ENCODE data around the gene BMX.

The BMX gene

DNA sequence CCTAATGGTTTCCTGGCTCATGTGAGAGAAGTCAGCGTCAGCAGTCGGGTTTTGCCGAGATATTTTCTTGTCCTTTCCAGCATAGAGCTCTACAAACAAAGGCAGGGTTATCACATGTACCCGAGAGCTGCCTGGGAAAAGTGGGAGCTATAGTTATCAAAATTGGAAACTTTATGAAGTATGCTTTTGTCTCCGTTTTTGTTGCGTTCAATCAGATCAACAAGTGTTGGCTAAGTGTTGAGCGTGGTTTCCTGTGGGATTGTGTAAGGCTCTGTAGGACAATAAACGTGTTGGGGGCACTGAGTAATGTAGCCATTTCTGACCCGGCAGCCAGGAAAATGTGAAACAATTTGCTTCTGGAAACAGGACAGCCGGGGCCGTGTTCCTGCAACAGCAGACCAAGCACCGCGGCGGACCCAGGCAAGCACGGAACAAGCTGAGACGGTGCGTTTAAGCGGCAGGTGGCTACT, at the start of gene BMX:
TSS of gene BMX (plus strand) at position 311 of the 470 bp plus-strand sequence. CDS start 7,547 bp downstream, outside the sequence.
- Mint-ChIP-seq H3K4me1 (peaks cover 6% of the 10 kb centered on the region), H3K4me3 (no peak within 1 kb of the TSS), H3K36me3 (no peaks in the 10 kb centered on the region), H3K27me3 (peaks cover 8% of the 10 kb centered on the region), H3K27ac (no peak within 1 kb of the TSS), H3K9me3 (no peaks in the 10 kb centered on the region)
- ATAC-seq: no peak

DNA sequence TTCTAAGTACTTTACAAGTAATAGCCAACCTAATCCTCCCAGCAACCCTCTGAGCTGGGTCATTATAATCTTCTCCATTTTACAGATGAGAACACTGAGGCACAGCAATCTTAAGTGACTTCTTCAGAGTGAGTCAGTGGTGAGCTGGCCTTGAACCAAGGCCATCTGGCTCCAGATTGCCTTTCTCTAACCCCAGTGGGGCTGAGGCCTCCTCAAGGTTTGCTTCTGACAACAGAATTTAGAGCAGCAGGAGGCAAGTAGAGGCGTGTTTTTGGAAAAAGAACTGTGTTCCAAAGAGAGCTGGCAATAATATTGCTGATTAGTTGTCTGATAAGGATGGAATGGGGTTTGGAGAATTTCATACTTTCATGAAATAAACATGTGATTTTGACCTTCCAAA, 48.7 kb upstream of the BMX start:
- no peak overlapping the region for H3K27ac Mint-ChIP-seq
- no peaks in the 10 kb centered on the region for H3K27me3 Mint-ChIP-seq
- H3K4me3 Mint-ChIP-seq: no peak overlapping the region
- no peaks in the 10 kb centered on the region for H3K9me3 Mint-ChIP-seq
- peaks cover 4% of the 10 kb centered on the region for H3K36me3 Mint-ChIP-seq
- H3K4me1 Mint-ChIP-seq: no peaks in the 10 kb centered on the region
- no peak for ATAC-seq

DNA sequence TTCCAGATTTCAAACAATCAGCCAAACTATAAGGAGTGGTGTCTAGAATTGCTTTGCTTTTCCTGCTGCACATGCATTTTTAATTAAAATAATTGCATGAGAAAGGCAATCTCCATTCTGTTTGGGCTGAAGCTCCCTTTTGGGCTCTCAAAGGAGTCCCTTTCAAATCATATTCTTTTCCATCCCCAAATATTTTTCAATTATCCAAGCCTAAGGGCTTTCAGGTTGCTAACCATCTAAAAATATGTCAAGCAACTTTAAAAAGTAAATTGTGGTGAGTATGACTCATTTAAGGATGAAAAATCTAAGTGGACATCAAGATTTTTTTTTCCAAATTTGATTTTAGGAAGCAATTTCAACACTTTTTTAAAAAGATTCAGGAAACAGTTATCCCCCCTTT, 35.9 kb upstream of the BMX start:
- no peak overlapping the region for H3K27ac Mint-ChIP-seq
- ATAC-seq: no peak
- H3K27me3 Mint-ChIP-seq: no peaks in the 10 kb centered on the region
- no peak overlapping the region for H3K4me3 Mint-ChIP-seq
- peaks cover 7% of the 10 kb centered on the region for H3K4me1 Mint-ChIP-seq
- no peaks in the 10 kb centered on the region for H3K9me3 Mint-ChIP-seq
- H3K36me3 Mint-ChIP-seq: peaks cover 8% of the 10 kb centered on the region

DNA sequence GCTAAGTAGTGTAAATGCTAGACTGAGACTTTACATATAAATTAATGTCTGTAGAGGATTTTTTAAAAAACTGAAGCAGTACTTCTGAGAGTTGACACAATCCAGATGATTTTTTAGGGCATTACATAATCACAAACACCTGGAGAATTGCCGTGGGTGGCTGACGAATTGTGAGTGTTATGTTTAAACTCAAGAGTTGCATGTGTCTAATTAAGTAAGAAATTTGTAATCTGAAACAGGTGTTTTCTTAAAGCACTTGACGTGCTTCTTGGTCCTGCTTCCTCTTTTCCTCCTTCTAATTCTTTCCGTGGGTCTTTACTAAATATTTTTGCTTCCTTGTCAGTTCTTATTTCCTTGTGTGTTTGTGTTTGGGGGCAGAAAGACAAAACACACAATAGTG, 35.3 kb upstream of the BMX start:
- Mint-ChIP-seq H3K27me3 (no peaks in the 10 kb centered on the region), H3K9me3 (no peaks in the 10 kb centered on the region), H3K4me3 (no peak overlapping the region), H3K4me1 (peaks cover 7% of the 10 kb centered on the region), H3K27ac (peak overlapping the region; percentile 51), H3K36me3 (peaks cover 5% of the 10 kb centered on the region)
- peak; percentile 50 for ATAC-seq

DNA sequence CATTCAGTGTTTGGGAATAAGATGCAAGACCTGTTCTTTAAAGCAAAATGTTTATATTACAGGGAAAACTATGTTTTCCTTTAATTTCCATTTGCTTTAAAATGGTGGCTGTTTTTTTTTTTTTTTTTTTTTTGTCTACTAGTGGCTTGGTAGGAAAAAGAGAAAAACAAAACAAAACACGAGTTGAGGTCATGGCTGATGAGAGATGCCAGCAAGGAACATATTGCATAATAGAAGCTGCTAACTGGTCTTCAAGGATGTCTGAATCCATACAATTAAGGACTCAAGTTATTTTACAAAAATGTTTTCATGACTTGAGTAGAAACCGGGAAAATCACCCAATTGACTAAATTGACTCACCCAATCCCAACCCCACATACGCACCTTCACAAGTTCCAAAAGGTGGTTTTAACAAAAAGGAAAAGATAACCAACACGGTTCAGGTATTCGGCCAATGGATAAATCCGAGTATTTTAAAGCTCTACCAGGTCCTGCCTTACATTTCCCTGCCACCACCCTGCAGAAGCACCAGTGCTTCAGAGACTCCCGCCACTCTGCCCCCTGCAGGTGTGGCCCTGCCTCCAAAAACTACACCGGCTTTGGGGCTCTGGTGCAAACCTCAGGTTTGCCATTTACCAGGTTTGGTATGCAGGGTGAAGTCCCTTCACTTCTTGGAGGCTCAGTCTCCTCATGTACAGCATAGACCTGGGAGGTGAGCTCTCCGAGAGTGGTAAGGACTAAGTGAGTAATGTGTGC, 34.5 kb upstream of the BMX start:
- no peaks in the 10 kb centered on the region for H3K27me3 Mint-ChIP-seq
- ATAC-seq: no peak
- no peaks in the 10 kb centered on the region for H3K9me3 Mint-ChIP-seq
- peak overlapping the region; percentile 51 for H3K27ac Mint-ChIP-seq
- H3K36me3 Mint-ChIP-seq: no peaks in the 10 kb centered on the region
- peaks cover 7% of the 10 kb centered on the region for H3K4me1 Mint-ChIP-seq
- no peak overlapping the region for H3K4me3 Mint-ChIP-seq

GRCh38 chrX:15468036-15468435, 32.6 kb upstream of the BMX start:
- H3K36me3 Mint-ChIP-seq: no peaks in the 10 kb centered on the region
- H3K27me3 Mint-ChIP-seq: no peaks in the 10 kb centered on the region

GRCh38 chrX:15469613-15470012, 31.0 kb upstream of the BMX start:
- Mint-ChIP-seq H3K36me3 (no peaks in the 10 kb centered on the region), H3K4me3 (no peak overlapping the region), H3K9me3 (no peaks in the 10 kb centered on the region), H3K27me3 (no peaks in the 10 kb centered on the region), H3K4me1 (peaks cover 7% of the 10 kb centered on the region), H3K27ac (no peak overlapping the region)
- ATAC-seq: no peak

More at GRCh38 chrX:15468036-15468435, 32.6 kb upstream of the BMX start:
- Mint-ChIP-seq H3K9me3 (no peaks in the 10 kb centered on the region), H3K4me1 (peaks cover 7% of the 10 kb centered on the region), H3K27ac (no peak overlapping the region), H3K4me3 (no peak overlapping the region)
- no peak for ATAC-seq

GRCh38 chrX:15471028-15471427, 29.6 kb upstream of the BMX start:
- no peaks in the 10 kb centered on the region for H3K27me3 Mint-ChIP-seq
- H3K4me3 Mint-ChIP-seq: no peak overlapping the region
- H3K36me3 Mint-ChIP-seq: no peaks in the 10 kb centered on the region
- no peak overlapping the region for H3K27ac Mint-ChIP-seq
- H3K9me3 Mint-ChIP-seq: no peaks in the 10 kb centered on the region
- ATAC-seq: peak; percentile 67
- no peaks in the 10 kb centered on the region for H3K4me1 Mint-ChIP-seq

GRCh38 chrX:15472531-15472930, 28.1 kb upstream of the BMX start:
- H3K9me3 Mint-ChIP-seq: no peaks in the 10 kb centered on the region
- H3K27ac Mint-ChIP-seq: no peak overlapping the region
- H3K4me1 Mint-ChIP-seq: no peaks in the 10 kb centered on the region
- H3K27me3 Mint-ChIP-seq: no peaks in the 10 kb centered on the region
- H3K36me3 Mint-ChIP-seq: no peaks in the 10 kb centered on the region
- no peak overlapping the region for H3K4me3 Mint-ChIP-seq
- ATAC-seq: no peak

DNA sequence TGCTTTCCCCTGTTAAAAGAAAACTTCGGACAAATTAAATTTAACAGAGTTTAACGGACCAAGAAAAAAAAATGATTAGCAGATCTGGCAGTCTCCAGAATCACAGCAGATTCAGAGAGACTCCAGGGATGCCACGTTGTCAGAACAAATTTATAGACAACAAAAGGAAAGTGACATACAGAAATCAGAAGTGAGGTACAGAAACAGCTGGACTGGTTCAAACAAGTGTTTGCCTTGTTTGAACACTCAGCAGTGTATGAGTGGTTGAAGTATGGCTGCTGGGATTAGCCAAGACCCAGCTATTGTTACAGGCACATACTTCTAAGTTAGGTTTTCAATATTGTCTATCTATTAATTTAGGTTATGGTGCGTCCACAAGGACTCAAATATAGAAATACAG, 26.6 kb upstream of the BMX start:
- no peaks in the 10 kb centered on the region for H3K27me3 Mint-ChIP-seq
- H3K27ac Mint-ChIP-seq: no peak overlapping the region
- H3K4me3 Mint-ChIP-seq: no peak overlapping the region
- H3K36me3 Mint-ChIP-seq: peaks cover 9% of the 10 kb centered on the region
- ATAC-seq: no peak
- no peaks in the 10 kb centered on the region for H3K9me3 Mint-ChIP-seq
- H3K4me1 Mint-ChIP-seq: no peaks in the 10 kb centered on the region

GRCh38 chrX:15475021-15475420, 25.6 kb upstream of the BMX start:
- no peaks in the 10 kb centered on the region for H3K9me3 Mint-ChIP-seq
- ATAC-seq: no peak
- no peaks in the 10 kb centered on the region for H3K4me1 Mint-ChIP-seq
- no peak overlapping the region for H3K27ac Mint-ChIP-seq
- H3K27me3 Mint-ChIP-seq: no peaks in the 10 kb centered on the region
- peaks cover 9% of the 10 kb centered on the region for H3K36me3 Mint-ChIP-seq
- H3K4me3 Mint-ChIP-seq: no peak overlapping the region

GRCh38 chrX:15475486-15475885, 25.1 kb upstream of the BMX start:
- H3K36me3 Mint-ChIP-seq: peaks cover 9% of the 10 kb centered on the region
- H3K27ac Mint-ChIP-seq: no peak overlapping the region
- no peaks in the 10 kb centered on the region for H3K27me3 Mint-ChIP-seq
- no peak overlapping the region for H3K4me3 Mint-ChIP-seq
- no peaks in the 10 kb centered on the region for H3K9me3 Mint-ChIP-seq
- no peaks in the 10 kb centered on the region for H3K4me1 Mint-ChIP-seq
- ATAC-seq: no peak

GRCh38 chrX:15483891-15484290, 16.7 kb upstream of the BMX start:
- Mint-ChIP-seq H3K27me3 (no peaks in the 10 kb centered on the region), H3K4me3 (no peak overlapping the region), H3K4me1 (no peaks in the 10 kb centered on the region), H3K36me3 (no peaks in the 10 kb centered on the region), H3K9me3 (no peaks in the 10 kb centered on the region), H3K27ac (no peak overlapping the region)
- ATAC-seq: no peak

GRCh38 chrX:15492469-15492868, 8.1 kb upstream of the BMX start:
- H3K4me1 Mint-ChIP-seq: peaks cover 11% of the 10 kb centered on the region
- H3K4me3 Mint-ChIP-seq: peak overlapping the region; percentile 84
- H3K9me3 Mint-ChIP-seq: no peaks in the 10 kb centered on the region
- H3K27me3 Mint-ChIP-seq: no peaks in the 10 kb centered on the region
- peak overlapping the region; percentile 82 for H3K27ac Mint-ChIP-seq
- no peak for ATAC-seq
- H3K36me3 Mint-ChIP-seq: peaks cover 11% of the 10 kb centered on the region

- peak within 1 kb of the TSS; percentile 84 for H3K4me3 Mint-ChIP-seq
- H3K36me3 Mint-ChIP-seq: peaks cover 11% of the 10 kb centered on the region
- H3K27ac Mint-ChIP-seq: peak within 1 kb of the TSS; percentile 82
- peaks cover 18% of the 10 kb centered on the region for H3K4me1 Mint-ChIP-seq
- ATAC-seq: peak; percentile 93
- no peaks in the 10 kb centered on the region for H3K9me3 Mint-ChIP-seq
- peaks cover 8% of the 10 kb centered on the region for H3K27me3 Mint-ChIP-seq
Measured at GRCh38 chrX:15493118-15493962, 7.3 kb upstream of the BMX start, which contains the start of gene PIR. Gene PIR, minus strand, starts transcription at chrX:15493333. Its CDS starts 2,076 bp downstream, at chrX:15491257.

Measured in stimulated activated memory B cell treated with anti-CD40 and anti-IgM and Interleukin-4, amounts not matched to agents 10 μg/mL and 1 μg/mL and 100 μg/mL, for 72 hours (primary cell).